Activated naive CD8-positive, alpha-beta T cell treated with anti-CD3 and anti-CD28 coated beads, Interleukin-2, amount 50 U/mL, for 16 hours (primary cell): ENCODE data around the gene WBP1L.

Source experiments
- DNase-seq: peaks from one replicate; pipeline ENCODE4 v3.0.0-alpha.2; 2020; ENCODE audit warnings: low read depth, low spot score

The WBP1L gene

DNA sequence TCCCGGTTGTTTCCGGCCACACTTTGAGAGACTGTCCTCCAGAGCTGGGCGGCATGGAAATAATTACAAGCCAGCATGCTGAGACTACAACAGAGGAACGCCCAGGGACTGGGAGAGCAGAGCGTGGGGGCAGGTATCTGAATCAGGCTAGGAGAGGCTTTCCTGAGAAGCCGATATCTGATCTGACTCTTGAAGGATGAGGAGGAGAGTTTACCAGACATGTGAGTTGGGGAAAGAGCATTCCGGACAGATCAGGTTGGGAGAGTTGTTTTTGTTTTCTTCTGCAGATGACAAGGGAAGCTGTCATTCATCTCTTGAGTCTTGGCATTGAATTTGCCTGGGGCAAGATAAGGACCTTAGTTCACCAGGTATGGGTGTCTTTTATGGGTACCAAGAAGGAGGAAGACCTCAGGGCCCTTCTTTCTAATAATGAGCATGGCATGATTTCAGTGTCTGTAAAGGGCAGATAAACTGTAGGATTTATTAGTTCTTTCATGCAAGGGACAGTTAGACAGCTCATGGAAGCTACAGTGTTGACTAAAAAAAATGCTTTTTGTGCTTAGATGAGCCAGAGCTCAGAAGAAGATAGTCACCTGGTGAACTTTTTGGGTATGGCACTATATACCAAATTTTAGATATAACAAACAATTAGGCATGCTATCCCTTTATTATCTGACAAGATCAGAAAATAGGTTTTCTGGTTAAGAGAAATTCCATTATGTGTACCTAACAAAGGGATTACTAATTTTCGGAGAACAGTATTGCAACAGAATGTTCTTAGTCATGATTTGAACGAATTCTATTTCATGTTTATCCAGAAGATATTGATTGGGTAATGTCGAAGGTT, 36.2 kb downstream of the WBP1L start:
- DNase-seq: no peak

DNA sequence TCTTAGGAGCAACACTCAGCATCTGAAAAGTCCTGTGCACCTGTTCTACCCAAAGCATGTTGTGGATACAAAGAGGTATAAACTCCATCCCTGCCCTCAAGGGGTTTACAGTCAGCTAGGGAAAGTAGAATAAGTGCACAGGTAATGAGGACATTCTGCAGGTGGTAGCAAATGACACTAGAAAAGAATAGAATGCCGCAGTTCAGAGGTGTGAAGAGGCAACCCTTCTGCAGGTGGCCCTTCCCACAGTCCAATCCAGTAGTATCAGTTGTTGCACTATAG, 36.7 kb downstream of the WBP1L start:
- DNase-seq: no peak

DNA sequence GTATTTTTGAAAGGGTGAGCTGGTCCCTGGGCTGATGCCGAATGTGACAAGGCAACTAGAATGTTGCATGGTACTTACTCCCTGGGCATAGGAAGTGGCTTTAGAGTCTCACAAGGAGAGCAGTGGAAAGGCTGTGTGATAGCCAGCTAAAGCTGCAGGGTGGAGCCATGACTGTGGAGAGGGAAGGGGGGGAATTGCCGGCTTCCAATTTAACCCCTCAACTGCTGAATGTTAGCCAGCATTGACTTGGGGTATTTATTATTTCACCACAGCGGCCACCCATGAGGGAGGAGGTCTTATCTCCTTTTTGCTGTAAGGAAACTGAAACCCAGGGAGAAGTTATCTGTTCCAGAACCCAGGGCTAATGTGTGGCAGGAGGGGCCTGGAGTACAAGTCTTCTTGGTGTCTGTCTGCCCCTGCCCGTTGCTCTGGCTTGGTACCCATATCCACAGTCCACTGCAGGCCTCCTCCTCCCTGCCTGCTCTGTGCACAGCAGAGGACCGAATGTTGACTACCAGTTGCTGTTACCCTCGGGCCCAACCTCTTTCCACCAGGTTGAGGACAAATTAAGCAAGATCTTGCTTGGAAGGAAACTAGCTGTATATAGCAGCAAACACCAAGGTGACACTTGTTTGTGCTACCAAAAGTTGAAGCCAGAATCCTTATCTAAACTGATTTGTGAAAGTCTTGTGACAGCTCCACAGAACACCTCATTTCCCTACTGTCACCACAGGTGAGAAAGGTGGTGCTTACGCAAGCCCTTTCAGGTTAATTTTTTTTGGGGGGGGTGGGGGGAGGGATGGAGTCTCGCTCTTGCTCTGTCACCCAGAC, 37.6 kb downstream of the WBP1L start:
- DNase-seq: no peak

DNA sequence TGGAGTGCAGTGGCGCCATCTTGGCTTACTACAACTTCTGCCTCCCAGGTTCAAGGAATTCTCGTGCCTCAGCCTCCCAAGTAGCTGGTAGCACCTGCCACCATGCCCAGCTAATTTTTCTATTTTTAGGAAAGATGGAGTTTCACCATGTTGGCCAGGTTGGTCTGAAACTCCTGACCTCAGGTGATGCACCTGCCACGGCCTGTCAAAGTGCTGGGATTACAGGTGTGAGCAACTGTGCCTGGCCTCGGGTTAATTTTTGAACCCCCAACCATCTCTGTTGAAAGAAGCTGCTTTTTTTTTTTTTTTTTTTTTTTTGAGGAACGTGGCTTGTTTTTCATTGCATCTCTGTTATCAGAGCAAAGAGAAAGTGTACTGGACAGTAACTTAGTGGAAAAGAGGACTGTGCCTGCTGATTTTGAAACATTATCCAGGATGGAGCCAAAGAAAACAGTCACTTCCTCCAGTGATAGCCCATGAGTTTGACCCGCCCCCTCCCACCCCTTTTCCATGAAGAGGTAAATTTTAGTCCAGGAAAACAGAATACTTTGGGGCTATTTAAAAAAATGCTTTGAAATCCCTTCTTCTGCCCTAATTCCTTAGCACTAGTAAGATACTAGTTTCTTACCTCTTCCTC, 38.3 kb downstream of the WBP1L start:
- no peak for DNase-seq

DNA sequence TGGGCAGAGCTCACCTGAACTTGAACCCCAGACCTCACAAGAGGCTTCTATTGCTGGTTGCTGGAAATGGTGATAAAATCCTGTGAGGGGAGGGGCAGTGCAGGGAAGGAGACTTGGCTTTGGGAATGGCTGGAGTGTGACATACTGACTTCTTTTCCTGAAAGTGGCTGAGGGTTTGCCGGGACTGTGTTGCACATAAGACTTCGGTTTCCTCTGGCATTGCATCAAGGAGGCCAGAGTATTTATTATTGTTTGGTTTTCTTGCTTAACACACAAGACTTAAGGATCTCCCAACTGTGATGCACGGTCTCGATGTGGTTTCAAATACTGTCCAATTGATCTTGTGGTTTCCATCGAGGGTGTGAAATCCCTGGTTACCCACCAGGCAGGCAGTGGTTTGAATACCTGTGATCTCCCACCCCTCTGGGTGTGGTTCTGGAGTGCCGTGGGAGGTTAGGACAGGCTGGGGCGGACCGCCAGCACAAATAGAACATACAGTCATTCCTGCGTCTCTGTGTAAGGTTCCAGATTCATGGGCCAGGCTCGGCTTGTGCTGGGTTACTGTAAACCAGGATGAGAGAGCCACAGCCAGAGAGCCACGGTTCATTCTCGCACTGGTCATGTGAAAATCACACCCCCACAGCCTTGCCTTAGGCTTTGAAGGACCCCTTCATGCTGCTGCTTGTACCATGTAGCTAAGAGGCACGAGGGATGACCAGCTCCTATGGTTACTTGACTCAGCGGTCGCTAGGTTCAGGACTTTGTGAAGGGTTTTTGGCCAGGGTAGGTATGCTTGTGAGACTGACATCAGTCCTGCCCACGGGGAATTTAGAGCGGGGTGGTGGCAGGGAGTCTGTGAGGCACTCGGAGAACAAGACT, 39.2 kb downstream of the WBP1L start:
- no peak for DNase-seq

DNA sequence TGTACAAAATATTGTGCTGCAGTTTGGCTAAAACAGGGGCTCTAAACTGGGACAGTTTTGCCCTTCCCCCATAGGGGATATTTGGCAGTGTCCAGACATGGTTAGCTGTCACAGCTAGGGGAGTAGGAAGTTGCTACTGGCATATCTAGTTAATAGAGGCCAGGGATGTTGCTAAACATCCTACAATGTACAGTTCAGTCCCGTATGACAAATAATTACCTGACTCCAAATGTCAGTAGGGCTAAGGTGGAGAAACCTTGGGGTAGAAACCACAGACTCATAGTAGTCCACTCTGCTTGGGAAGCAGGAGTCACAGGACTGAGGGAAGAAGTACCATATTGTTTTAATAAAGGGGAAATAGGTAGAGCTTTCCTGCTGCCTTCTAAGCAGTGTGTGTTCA, 39.8 kb downstream of the WBP1L start:
- no peak for DNase-seq

DNA sequence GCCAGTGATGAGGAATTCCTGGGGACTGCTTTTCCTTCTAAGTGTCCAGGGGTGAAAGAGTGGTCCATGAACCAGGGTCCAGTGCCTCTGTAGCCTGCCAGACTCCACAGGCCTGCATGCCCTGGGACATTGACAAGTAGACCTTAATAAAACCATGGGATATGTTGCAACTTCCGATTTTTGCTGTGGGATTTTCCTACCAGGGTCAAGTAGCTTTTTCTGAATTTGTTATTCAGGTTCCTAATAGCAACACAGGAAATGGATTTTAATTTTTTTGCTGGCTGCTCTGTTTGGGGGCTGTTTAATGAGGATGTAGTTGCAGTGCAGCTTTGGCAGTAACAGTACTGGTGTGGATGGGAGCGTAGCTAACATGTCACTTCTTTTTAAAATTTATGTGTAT, 42.1 kb downstream of the WBP1L start:
- no peak for DNase-seq

DNA sequence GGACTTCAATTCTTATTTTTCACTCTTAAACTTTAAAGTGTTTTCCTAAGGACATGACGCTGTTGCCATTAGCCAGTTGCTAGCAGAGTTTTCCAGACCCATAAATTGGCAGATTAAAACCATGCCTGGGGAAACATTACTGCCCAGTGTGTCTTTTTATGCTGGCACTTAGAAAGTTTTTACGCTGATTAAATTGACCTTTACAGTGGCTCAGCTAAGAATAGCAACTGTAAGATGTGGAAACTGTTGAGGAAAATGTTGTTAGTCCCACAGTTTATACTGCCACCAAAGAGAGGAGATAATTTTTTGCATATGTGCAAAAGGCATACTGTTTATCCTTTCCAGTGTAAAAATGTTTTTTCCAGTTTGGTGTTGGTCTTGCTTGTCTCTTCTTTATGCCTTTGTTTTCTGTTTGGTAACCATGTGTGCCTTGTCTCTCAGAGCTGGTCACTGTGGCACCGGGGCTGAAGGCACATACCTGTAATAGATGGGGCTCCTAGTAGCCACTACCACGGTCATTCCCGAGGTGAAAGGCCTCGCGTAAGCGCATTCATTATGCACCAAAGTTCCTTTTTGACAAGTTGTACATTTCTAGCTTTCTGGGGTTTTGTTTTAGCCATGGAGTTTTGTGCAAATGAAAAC, 48.1 kb downstream of the WBP1L start:
- no peak for DNase-seq

DNA sequence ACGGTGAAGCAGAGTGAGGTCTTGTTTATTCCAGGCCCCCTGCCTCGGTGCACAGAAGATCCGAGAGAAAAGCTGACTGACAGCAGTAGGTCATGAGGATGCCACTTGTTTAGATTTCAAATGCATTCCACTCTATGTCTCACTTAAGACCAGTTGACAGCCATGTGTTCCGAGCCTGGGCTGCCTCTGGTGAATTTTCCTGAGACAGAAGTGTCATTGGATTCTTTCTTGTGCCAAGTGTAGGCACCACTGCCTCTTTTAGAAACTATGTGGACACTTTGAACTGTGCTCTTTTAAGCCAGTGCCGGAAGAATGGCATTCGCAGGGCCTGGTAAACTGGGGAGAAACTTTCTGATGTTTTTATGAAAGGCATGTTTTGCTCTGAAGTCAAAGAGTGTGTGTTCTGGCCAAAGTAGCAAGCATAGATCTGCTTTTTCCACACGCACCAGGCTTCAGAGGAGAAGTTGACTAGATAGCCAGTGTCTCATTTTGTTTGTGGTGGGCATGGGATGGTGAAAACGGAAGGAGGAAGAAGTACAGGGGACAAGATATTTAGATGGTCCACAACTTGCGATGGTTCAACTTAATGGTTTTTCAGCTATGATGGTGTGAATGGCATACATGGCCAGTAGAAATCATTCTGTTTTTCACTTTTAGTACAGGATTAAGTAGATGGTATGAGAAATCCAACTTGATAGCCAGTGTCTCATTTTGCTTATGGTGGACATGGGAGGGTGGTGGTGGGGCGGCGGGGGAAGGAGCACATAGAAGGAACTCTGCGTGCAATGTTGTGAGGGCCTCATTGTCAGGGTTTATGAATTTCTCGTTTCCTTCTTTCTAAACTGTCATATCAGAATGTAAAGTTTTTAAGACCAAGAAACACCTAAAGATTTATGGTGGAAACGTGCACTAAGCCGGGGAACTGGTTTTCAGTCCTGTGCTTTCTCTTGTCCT, 52.0 kb downstream of the WBP1L start:
- no peak for DNase-seq

DNA sequence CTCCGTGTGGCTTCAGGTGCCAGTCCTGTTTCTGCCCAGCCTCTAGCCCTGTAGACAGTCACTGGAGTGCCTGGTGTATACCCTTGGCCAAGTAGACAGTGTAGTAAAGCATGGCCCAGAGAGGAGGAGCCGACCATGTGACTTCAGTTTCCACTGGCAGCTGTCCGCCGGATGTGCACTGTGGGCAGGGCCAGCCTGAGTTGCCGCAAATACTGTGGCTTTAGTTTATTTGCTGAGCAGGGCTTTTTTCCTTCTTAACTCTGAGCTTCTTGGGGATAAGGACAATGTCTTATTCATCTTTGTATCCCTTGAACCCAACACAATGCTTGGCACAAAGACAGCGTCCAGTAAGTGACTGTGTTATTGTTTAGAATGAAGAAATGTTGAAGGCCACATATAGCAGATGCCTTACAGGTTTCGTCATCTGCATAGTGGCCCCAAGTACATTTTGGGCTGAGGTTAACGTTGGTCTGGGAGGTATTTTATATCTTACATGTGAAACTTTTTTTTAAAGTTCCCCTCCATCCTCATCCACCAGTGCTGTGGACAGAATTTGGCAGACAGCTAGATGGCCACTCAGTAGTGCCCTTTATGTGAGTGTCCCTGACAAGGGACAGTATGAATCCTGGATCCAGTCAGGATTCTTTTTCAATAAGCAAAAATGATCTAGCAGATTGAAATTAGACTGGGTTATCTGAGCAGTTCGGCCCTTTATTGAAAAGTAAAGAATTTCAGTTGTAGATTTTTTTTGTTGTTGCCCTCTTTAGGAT, 52.8 kb downstream of the WBP1L start:
- no peak for DNase-seq

DNA sequence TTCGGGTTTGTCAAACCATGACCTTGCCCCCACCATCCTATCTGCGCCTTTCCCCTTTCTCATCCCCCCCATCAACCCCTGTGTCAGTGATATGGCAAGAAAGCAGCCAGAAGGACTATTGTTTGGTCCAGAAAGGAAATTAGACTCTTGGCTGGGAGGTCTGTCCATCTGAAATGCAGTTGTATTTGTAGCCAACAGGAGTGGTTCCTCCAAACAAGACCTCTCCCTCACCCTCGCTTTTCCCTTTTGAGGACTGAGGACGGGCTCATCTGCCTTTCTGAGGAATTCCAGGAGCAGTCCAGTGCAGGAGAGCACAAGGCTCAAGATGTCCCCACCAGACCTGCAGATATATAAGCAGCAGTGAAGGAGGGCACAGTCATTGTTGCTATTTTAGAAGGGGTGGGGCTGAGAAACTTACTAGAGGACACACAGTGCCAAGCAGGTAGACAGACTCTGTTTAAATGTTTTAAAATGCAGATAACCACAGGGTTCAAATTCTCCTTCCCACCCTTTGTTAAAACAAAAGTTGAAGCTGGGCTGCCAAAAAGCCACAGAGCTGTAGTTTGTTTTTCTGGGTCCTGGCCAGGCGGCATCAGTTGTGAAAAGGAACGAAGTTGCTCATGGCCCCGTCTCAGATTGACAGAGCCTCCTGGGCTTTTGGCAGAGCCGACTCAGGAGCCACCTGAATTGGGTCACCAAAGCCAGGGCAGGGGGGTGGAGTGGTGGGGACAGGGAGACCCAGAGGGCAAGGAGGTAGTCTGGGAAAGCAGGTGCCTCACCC, 56.1 kb downstream of the WBP1L start:
- DNase-seq: no peak

DNA sequence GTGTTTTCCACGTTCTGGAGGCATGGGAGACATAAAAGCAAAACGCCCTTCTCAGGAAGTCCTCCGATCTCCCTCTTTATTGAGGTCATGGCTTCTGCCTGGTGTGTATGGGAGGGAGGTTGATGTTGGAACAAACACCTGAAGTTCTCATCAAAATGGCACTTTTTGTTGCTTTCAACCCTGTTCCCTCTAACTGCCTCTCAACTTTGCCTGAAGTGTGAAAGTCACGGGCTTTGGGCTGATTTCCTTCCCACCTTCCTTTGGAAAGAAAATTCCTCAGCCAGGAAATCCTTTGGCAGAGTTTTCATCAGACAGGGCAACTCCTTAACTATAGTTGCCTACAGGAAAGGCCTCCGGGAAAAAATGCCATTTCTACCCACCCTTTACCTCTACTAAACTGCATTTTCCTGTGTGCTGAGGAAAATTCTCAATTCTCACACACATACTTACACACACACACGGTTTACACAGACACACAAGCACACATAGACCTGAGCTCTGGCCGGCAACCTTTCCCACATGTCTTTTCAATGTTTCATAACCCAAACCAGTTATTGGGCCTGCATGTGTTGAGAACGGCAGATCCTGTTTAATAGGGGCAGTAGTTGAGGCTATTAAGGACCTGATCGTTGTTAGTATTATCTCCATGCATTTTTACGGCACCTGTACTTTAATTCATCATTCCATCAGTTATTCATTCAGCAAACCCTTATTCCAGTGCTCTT, 57.0 kb downstream of the WBP1L start:
- DNase-seq: no peak

DNA sequence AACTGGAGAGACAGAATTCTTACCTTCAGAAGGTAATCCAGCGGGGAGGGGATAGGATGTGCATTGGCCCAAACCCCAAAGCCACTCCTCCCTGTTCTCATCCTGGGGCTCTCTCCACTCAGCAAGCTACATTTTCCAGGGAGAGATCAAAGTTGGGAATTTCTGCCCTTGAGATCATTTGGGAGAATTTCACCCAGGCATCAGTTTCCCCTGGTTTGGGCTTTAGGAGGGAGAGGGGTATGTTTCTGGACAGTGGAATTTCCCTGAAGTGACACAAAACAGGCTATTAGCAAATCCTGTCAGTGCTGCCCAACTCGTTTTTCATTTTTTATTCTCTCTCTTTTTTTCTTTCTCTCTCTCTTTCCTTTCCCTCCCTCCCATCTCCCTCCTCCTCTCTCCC, 57.7 kb downstream of the WBP1L start:
- DNase-seq: no peak

DNA sequence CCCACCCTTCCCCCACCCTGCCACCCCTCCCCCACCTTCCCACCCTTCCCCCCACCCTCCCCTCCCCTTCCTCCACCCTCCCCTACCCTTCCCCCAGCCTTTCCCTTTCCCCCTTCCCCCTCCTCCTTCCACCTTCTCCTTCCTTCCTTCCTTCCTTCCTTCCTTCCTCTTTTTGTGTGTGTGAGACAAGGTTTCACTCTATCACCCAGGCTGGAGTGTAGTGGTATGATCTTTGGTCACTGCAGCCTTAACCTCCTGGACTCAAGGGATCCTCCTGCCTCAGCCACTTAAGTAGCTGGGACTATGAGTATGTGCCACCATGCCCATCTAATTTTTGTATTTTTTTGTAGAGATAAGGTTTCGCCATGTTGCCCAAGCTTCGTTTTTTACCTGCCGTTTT, 58.2 kb downstream of the WBP1L start:
- no peak for DNase-seq

DNA sequence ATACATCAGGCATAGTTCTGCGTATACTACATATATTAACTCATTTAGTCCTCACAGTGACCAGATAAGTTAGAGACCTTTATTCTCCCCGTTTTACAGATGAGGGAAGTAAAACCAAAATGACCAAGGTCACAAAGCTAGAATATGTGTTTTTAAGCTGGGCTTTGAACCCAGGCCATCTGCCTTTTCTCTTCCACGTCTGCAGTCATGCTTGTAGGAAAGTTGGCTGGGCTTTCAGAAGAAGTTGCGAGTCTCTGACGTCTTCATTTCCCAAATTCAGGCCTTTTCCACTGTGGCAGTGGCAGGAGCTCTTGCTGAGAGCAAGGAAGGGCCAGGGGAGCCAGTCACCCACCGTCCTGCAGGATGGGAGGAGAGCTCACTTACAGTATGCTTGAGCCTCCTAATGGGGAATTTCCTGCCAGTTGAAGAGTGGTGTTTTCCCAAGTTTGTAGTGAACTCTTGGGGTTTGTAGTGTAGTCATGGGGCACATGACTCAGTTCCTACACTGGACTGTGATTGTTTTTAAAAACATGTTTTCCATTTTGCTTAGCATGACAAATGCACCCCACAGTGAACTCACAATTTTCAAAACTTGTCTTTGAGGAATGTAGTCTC, 59.3 kb downstream of the WBP1L start:
- DNase-seq: no peak

DNA sequence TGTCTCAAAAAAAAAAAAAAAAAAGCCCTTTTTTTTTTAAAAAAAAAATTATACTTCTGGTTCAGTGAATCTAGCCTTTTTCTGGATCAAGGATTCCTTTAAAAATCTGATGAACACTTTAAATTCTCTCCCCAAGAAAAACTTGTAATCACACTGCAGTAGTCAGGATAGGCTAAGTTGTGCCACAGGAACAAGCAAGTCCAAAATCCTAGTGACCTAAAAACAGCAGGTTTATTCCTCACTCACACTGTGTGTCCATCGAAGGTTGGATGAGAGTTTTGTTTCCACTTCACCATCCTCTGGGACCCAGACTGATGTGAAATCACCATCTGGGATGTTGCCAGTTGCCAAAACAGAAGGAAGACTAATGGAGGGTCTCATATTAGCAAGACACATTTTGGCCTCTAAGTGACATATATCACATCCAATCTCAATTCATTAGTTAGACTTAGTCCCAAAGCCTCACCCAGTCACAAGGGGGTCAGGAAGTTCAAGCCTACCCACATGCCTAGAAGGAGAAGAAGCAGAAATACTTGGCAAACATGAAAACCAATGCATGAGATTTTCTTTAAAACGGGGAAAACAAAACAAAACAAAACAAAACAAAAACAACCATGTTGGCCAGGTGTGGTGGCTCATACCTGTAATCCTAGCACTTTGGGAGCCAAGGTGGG, 60.8 kb downstream of the WBP1L start:
- DNase-seq: no peak

DNA sequence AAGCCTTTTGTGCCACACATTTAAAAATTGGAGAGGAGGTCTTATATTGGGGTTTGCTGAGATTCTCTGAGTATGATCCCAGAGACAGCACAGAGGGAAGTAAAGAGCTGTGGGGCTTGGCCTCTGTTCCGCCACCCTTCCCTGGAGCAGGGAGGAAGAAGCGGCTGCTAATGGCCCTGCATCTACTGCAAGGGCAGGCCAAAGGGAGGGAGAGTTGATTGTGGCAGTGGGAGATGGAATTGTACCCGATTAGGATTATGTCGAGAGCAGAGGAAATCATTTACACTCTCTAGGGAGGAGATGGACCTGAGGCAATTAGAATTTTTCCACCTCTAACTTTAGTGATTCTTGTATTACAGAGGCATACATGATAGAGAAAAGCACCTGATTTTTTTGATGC, 64.6 kb downstream of the WBP1L start:
- no peak for DNase-seq
